Loucy (cell line): ENCODE measurements around the gene ZNF423.

Source experiments
- H2AFZ ChIP-seq: fragments of 200-600 bp; sonication (generic); 2 replicates; pipeline ENCODE4 v1.6.0; 2016; ENCODE audit warnings: antibody characterized with exemption, mild to moderate bottlenecking, low read length, moderate library complexity
- H3F3A ChIP-seq: fragments of 200-600 bp; 2 replicates; pipeline ENCODE4 v1.6.0; 2016; ENCODE audit warnings: antibody characterized with exemption, low read depth, mild to moderate bottlenecking
- H3K27me3 ChIP-seq: fragments of 200-600 bp; sonication (generic); 2 replicates; pipeline ENCODE4 v1.6.1; 2014; ENCODE audit warnings: low read length, mild to moderate bottlenecking; ENCODE audit not compliant: insufficient read depth, poor library complexity, severe bottlenecking
- H3K36me3 ChIP-seq: fragments of 200-600 bp; sonication (generic); 2 replicates; pipeline ENCODE4 v1.6.1; 2016; ENCODE audit warnings: low read length; ENCODE audit not compliant: insufficient read depth
- H3K4me1 ChIP-seq: fragments of 200-600 bp; sonication (generic); 2 replicates; pipeline ENCODE4 v1.5.1; 2014; ENCODE audit warnings: low read length, mild to moderate bottlenecking; ENCODE audit not compliant: insufficient read depth, poor library complexity, severe bottlenecking
- H3K4me2 ChIP-seq: fragments of 200-600 bp; sonication (generic); 2 replicates; pipeline ENCODE4 v1.6.0; 2014; ENCODE audit warnings: antibody characterized with exemption, low read length, low read depth, mild to moderate bottlenecking; ENCODE audit not compliant: poor library complexity, severe bottlenecking
- H3K4me3 ChIP-seq: fragments of 200-600 bp; sonication (generic); 2 replicates; pipeline ENCODE4 v1.5.1; 2014; ENCODE audit warnings: low read length, mild to moderate bottlenecking, mixed read lengths; ENCODE audit not compliant: poor library complexity, severe bottlenecking
- H3K79me2 ChIP-seq: fragments of 200-600 bp; sonication (generic); 2 replicates; pipeline ENCODE4 v1.6.1; 2014; ENCODE audit warnings: low read length; ENCODE audit not compliant: insufficient read depth
- H3K9ac ChIP-seq: fragments of 200-600 bp; sonication (generic); 2 replicates; pipeline ENCODE4 v1.6.0; 2014; ENCODE audit warnings: mild to moderate bottlenecking, low read depth, low read length, moderate library complexity; ENCODE audit not compliant: poor library complexity, severe bottlenecking
- H3K9me2 ChIP-seq: fragments of 200-600 bp; sonication (generic); replicated peaks from 2 replicates; pipeline ENCODE4 v1.6.1; 2016; ENCODE audit warnings: low read depth, low read length, mixed read lengths
- H3K9me3 ChIP-seq: fragments of 200-600 bp; sonication (generic); 2 replicates; pipeline ENCODE4 v1.6.1; 2014; ENCODE audit warnings: mild to moderate bottlenecking, antibody characterized with exemption, low read length, low read depth; ENCODE audit not compliant: insufficient read depth
- H4K20me1 ChIP-seq: fragments of 200-600 bp; sonication (generic); 2 replicates; pipeline ENCODE4 v1.6.0; 2014; ENCODE audit warnings: antibody characterized with exemption, low read length, mild to moderate bottlenecking; ENCODE audit not compliant: insufficient read depth, poor library complexity, severe bottlenecking
- CTCF ChIP-seq: fragments of 200-600 bp; sonication (generic); conservative IDR thresholded peaks from 2 replicates; pipeline ENCODE4 v1.5.1; 2014; ENCODE audit warnings: mild to moderate bottlenecking, antibody characterized with exemption, low read length
- EZH2phosphoT487 ChIP-seq: fragments of 200-600 bp; IDR thresholded peaks from 2 replicates; pipeline ENCODE4 v1.6.1; 2018; ENCODE audit warnings: antibody characterized with exemption, mild to moderate bottlenecking, moderate library complexity, borderline replicate concordance

The ZNF423 gene

GRCh38 chr16:49650603-49651002, 205.3 kb downstream of the ZNF423 start:
- peaks cover 14% of the 10 kb centered on the region; the same call in 1 of the 2 replicates for H3K9me3 ChIP-seq
- no peak overlapping the region for H3K9ac ChIP-seq
- H3K27me3 ChIP-seq: no peaks in the 10 kb centered on the region
- no peak overlapping the region for H2AFZ ChIP-seq
- no peak overlapping the region for H3K4me2 ChIP-seq
- H3K4me3 ChIP-seq: no peak overlapping the region
- TF ChIP-seq EZH2phosphoT487: no peak
- no peak for TF ChIP-seq CTCF
- no peaks in the 10 kb centered on the region for H3K79me2 ChIP-seq
- H4K20me1 ChIP-seq: no peaks in the 10 kb centered on the region
- H3K36me3 ChIP-seq: no peaks in the 10 kb centered on the region
- peaks cover 4% of the 10 kb centered on the region for H3K4me1 ChIP-seq
- no peaks in the 10 kb centered on the region for H3K9me2 ChIP-seq
- H3F3A ChIP-seq: no peaks in the 10 kb centered on the region

GRCh38 chr16:49649013-49649765, 206.7 kb downstream of the ZNF423 start:
- Histone ChIP-seq H3K36me3 (no peaks in the 10 kb centered on the region), H3K4me3 (no peak overlapping the region), H3K9me2 (no peaks in the 10 kb centered on the region), H4K20me1 (no peaks in the 10 kb centered on the region), H2AFZ (no peak overlapping the region), H3K4me1 (peaks cover 4% of the 10 kb centered on the region), H3K4me2 (no peak overlapping the region), H3K27me3 (no peaks in the 10 kb centered on the region), H3K9me3 (peaks cover 18% of the 10 kb centered on the region; the same call in 1 of the 2 replicates), H3F3A (no peaks in the 10 kb centered on the region), H3K9ac (no peak overlapping the region), H3K79me2 (no peaks in the 10 kb centered on the region)
- TF ChIP-seq CTCF (no peak), EZH2phosphoT487 (no peak)

GRCh38 chr16:49647673-49648072, 208.2 kb downstream of the ZNF423 start:
- TF ChIP-seq CTCF (no peak), EZH2phosphoT487 (no peak)
- H3K9me3 ChIP-seq: peaks cover 18% of the 10 kb centered on the region; the same call in 1 of the 2 replicates
- no peak overlapping the region for H3K4me2 ChIP-seq
- no peaks in the 10 kb centered on the region for H3K36me3 ChIP-seq
- no peaks in the 10 kb centered on the region for H4K20me1 ChIP-seq
- H3K9ac ChIP-seq: no peak overlapping the region
- no peaks in the 10 kb centered on the region for H3K27me3 ChIP-seq
- no peaks in the 10 kb centered on the region for H3F3A ChIP-seq
- H3K4me1 ChIP-seq: peaks cover 11% of the 10 kb centered on the region
- no peaks in the 10 kb centered on the region for H3K79me2 ChIP-seq
- no peak overlapping the region for H3K4me3 ChIP-seq
- no peaks in the 10 kb centered on the region for H3K9me2 ChIP-seq
- H2AFZ ChIP-seq: no peak overlapping the region
